Measurements from ENCODE around the gene KCNG1. TPM values are rescaled to one million over a fixed set of nuclear protein-coding genes. Genes with fewer than 3 reads are reported as not detected.
A peak's percentile ranks its signal among the peaks of the same experiment; 100 is the strongest.

KCNG1 gene
- polyA plus RNA-seq, 4 donors = 3.3 to 9.4 (median 6.2) TPM

DNA sequence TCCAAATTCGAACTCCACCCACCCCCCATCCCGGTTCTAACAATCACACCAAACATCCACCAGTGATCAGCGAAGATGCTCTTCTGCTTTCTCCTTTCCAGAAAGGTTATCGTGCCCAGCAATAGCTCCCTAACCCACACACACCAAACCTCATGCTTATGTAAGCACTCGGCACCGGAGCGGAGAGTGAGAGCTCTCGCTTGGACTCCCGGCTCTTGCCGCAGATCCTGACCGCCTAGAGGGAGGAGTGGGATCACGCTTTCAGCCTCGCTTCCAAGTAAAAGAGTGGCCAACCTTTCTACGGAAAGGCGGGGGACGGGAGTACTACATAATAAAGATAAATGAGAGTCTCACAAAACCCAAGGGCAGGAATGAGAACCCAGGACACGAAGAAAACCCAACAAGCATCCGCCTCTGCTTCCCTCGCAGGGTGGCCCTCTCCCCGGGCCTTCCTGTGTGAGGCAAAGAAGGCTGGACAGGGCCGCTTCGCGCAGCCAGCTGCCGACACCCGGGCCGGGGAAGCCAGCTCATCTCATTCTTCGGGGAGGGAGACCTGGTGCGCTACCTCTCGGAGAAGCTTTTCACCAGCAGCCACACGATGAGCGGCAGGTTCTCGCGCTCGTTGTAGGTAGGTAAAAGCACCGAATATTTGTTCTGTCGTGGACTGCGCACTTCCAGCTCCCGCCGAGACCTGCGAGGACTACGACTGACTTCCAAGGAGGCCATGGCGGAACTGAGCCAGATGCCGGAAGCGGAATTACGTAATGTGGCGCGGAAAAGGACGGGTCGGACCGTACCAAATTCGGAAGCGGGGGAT, 64.9 kb downstream of the KCNG1 start, which contains the start of gene DPM1:
DPM1 (minus strand) TSS at position 735 of the 817 bp plus-strand sequence; CDS start at position 726, 9 bp downstream.
- peak in 1 of 4 donors; percentile 89 for DNase-seq (ENCODE audit: low read depth in 4 of 4, low spot score in 2 of 4)

DNA sequence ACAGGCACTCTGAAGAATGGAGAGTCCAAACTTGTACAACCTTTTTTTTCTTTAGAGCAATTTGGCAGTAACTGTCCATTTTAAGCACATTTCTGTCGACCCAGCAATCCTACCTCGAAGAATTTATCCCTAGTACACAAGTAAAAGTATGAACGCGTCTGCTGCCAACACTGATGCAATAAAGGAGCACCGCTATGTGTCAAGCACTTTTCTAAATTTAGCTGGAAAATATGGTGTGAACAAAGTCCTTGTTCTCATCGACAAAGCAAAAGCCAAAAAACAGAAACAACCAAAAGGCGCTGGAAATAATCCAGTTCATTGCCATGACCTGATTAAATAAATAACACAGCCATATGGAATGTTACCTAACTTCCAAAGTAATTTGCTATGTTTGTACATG, 65.6 kb downstream of the KCNG1 start:
- no peak for DNase-seq (ENCODE audit: low read depth in 4 of 4, low spot score in 2 of 4)

- no peak for DNase-seq (ENCODE audit: low read depth in 4 of 4, low spot score in 2 of 4)
Measured at GRCh38 chr20:50953821-50954220, 69.1 kb downstream of the KCNG1 start.

Other genes starting within 250 kb of the KCNG1 start
- gene BCAS4, start 228.0 kb downstream of the KCNG1 start, polyA plus RNA-seq (ENCODE audit: insufficient read length in 4 of 4) = 1 to 10 TPM; 5.1 to 5.8 (median 5.4) TPM
- 100 to 1,000 TPM; 112 to 122 (median 116) TPM for gene ADNP, start 91.7 kb downstream of the KCNG1 start, polyA plus RNA-seq (ENCODE audit: insufficient read length in 4 of 4)
- gene DPM1, start 64.6 kb downstream of the KCNG1 start, polyA plus RNA-seq (ENCODE audit: insufficient read length in 4 of 4) = 10 to 100 TPM; 55.6 to 70.9 (median 66.6) TPM
- 1 to 10 TPM; 4.5 to 5.6 (median 5.0) TPM for gene MOCS3, start 64.3 kb downstream of the KCNG1 start, polyA plus RNA-seq (ENCODE audit: insufficient read length in 4 of 4)